Measurements from ENCODE around the gene NDUFAF2.
A peak's percentile ranks its signal among the peaks of the same experiment; 100 is the strongest.

The NDUFAF2 gene

DNA sequence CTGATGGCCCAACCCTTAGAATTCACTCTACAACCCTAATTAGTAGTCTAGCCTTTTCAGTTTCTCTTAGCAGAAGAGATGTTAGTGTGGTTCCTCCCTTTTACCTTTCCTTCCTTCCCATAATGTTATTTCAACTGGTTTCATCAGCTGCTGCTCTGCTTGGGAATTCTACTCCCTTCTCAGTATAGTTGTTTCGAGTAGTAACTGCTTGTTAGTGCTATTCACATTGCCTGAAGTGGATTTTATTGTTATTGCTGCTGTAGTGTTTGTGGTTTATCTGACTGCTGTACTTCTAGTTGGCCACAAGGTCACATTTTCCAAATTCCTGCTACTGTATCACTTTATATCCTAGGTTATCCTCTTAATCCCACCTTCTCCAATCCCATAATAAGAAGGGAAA, 187.6 kb downstream of the NDUFAF2 start:
- DNase-seq: no peak

DNA sequence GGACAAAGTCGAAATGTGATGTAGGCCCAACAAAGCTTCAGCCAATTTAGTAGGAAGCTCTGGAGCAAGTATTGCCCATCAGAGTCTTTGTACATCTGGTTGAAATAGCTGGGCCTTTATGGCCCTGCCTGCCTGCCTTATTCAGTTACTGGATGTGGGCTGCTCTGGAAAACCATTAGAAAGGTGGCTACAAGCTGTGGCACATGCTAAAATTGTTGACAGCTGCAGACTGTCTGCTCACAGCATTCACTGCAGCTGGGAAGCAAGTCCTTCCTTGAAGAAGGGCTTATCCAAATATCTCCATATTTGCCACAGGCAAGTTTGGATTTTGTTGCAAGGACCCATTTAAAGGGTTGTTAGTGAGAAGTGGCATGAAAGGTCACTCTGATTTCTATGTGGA, 192.8 kb downstream of the NDUFAF2 start:
- DNase-seq: no peak

DNA sequence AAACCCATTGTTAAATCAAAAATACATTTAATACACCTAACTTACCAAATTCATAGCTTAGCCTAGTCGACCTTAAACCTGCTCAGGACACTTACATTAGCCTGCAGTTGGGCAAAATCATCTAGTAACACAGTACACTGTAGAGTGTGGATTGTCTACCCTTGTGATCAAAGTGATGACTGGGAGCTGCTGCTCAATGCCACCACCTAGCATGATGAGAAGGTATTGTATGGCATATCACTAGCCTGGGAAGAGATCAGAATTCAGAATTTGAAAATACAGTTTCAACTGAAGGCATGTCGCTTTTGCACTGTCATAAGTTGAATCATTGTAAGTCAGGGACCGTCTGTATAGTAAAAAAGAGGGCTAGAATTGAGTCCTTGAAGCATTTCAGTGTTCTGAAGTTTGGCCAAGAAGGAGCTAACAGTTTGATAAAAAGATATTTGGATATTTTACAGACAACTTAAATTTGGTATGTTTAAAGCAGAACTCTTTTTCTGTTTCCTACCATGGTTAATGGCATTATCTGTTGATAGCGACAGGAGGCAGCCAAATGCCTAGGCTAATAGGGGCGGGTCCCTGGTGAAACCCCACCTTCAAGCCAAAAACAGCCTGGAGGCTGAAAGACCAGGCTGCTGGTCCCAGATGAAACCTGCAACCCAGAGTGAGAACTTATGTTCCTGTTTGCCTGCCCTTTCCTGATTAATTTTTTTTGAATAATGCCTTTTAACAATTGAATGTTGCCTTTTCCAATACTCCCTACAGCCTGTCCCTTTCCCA, 194.3 kb downstream of the NDUFAF2 start:
- no peak for DNase-seq

DNA sequence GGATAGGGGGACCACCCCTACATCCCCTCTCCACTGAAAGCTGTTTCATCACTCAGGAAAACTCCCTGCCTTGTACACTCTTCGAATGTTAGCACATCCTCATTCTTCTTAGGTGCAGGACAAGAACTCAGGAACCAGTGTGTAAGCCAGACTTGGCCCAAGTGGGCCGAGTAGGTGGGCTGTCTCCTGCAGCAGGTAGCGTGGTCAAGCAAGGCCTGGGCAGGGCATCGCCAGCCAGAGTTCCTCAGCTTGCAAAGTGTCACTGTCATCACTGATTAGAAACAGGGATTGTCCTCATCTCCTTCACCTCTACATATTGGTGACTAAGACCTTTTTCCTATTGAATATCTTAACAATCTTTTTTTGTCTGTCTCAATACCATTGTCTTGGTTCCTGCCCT, 194.9 kb downstream of the NDUFAF2 start:
- no peak for DNase-seq

DNA sequence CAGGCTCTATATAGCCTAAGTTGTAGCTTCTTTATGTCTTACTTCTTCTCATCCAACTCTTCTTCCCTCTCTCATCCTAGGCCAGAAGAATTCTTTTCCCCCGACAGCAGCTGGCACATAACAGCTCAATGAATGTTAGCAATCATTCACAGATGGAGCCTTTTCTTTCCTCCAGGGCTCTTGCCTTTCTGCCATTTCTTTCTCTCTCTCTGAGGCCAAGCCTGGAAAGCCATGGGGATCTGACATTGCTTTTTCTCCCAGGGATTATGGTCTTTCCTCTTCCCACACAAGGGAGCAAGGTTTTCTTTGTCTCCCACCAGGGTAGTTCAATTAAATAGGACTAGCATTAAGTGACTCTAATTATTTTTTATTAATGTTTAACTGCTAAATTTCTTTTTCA, 196.8 kb downstream of the NDUFAF2 start:
- DNase-seq: no peak

DNA sequence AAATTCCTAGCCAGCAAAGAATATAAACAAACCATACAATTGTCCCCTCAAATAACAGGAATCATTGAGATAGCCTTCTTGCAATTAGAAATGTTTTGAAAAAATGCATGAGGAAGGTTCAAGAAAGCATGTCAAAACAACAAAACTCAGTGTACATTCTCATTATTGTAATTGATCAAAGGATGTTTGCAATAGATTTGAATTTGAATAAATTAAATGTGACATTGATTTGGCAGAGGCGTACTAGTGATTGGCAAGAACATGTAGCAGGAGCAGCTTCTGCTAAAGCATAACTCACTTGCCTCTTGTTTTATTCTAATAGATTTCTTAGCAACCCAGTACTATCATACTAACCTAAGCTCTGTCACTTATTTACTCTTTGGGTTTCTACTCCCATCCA, 197.4 kb downstream of the NDUFAF2 start:
- no peak for DNase-seq

DNA sequence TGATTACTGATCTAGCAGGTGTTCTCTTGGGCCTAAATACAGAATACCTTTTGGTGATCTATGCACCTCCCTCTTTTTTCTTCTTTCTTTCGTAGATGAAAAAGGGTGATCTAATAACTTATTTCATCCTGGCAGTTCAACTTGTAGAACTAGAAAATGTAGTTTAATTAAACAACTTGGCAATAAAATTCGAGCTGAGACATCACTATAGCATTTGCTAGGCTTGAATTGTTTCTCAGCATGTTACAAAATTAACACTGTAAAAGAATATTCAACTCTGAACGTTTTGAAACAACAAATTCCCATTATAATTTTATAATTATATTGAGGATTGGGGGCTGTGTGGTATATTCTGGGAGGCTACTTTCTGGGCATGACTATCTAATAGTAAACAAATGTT, 197.8 kb downstream of the NDUFAF2 start:
- no peak for DNase-seq

DNA sequence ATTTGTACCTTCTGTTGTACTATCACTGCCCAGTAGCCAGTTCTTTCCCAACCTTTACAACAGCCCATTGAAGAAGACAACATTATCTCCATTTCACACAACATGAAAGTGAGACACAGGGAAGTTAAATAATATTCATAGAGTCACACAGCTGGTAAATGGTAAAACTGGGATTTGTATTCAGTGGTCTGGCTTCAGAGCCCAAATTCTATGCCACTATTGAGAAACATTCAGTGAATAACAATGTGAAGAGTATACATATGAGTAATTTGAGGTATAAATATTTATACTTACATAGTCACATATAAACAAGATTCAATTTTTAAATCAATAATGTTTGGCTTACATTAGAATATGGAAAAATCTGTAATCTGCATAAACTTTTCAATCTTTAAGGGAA, 203.5 kb downstream of the NDUFAF2 start:
- no peak for DNase-seq

DNA sequence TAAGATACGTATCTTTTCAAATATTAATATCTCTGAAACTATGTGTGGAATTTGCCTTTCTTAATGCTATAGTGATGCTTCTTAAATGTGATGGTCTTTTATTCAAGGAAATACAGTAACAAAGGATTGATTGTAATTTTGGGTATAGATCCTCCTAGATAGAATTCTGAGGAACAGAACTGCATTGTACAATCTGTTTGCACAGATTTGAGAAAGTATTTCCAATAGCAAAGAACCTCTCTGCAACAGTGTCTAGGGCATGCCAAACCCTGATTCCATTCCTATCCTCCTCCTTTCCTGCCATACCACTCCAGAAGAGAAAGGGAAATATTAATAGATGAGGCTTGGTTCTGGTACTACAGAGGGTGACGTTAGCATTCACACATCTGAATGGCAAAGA, 206.9 kb downstream of the NDUFAF2 start:
- no peak for DNase-seq

DNA sequence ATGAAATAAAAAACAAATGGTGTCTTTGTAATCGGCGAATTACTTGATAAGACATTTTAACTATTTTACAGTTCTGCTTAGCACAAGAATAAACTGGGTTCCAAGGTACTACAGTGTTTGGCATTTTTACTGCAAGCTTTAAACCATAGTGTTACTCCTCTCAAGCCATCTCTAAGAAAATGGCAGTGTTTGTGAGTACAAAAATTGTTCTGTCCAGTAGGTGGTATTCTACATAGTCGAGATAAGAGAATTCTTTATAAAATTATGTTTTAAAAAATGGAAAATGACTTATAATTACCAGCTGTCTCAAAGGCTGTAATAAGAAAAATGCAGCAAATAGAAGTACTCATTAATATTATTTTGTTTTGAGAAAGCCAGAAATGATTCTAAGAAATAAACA, 214.1 kb downstream of the NDUFAF2 start:
- DNase-seq: no peak

DNA sequence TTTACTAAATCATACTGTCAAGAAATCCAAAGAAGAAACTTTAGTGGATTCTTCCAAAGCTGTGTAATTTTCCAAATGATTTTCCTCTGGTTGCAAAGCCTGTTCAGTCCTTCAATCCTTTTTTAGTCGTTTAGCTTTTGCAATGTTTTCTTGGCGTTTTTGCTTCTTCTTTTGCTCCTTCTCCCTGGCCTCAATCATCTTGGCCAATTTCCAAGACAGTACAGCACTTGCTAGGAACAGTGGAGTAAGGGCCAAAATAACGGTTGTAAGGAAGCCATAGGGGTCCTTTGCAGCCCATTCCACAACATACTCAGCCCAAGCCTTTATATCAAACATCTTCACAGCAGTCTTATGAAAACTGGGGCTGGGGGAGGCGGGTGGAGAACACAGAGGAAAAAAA, 214.8 kb downstream of the NDUFAF2 start:
- DNase-seq: no peak

DNA sequence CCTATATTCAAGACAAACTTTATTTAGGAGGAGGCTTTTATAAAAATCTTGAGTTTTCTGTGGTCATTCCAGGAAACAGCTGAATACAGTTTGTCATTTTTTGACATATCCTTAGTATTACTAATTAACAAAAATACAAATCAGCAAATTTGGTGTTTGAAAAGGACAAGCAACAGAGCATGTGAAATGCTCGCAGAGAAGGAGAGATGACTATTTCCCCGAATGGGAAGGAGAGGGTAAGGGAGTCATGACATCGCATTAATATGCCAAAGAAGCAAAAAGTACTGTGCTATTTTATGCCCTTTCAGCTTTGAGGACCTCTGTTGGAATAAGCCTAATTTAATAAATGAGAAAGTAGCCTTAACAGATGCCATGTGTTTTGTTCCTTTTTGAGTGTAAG, 215.5 kb downstream of the NDUFAF2 start:
- no peak for DNase-seq

DNA sequence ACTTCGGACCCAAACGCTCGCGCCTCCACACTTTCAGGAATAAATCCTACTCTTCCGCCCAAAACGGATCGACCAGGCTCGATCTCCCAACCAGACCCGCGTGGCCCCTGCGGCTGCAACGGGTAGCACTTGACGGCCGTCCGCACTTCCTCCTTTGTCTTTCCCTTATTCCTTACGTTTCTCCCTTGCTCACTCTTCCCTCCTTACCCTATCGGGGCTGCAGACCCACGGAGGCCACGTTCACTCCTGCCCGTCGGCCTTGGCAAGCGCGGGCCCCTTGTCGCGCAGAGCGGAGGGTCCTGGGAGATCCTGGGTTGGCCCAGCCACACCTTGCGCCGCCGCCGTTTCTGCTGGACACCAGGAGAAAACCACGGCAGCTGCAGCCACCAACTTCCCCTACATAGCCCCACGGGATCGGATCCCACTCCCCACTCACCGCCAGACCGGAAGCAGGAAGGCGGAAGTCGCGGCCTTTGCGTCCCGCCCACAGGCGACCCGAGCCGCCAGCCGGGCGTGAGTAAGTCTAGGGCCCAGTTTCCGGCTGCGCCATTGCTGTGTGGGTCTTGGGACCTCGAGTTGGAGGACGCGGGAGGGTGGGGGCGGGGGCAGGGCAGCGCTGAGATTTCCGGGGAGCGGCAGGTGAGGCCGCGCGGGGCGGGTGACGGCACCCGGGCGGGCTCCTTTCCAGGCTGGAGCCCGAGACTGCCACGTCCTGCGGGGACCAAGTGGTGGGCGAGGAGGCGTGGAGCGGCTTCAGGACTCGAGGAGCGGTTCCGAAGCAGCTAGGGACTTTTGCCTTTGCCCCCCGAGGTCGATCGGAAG, 217.2 kb downstream of the NDUFAF2 start, which contains the start of gene SMIM15:
Gene SMIM15 (minus strand): TSS at position 459 of the 822 bp plus-strand sequence. CDS start 2,297 bp downstream, outside the sequence.
- DNase-seq: peak; percentile 64

DNA sequence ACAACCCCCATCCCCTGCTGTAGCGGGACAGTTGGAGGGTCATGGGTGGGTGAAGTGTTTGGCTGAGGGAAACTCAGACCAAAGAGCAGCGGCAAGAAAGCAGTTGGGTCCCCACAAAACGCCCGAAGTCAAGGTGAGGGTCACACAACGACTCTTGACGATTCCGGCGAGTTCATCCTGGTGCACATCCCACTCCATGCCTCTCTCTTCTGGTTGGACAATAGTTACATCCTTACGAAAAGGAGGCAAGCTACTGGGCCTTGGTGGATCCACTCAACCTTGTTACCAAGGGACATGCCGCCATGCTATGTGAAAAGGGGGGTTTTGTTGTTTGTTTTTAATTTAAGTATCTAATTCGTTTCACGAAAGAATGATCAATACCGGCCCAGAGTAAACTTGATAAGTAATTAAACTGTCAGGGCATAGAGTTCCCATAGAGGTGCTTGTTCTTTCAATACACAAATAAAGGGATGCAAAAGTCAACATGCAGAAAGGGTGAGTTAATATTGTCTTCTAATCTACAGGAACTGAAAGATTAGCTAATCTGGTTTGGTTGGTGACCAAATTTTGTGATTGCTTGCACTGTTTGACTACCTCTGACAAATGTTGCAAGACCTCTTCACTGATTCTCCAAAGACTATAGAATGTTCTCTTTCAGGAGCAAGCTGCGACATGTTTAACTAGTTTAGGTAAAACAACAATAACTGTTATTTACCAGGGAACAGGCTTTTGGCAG, 218.0 kb downstream of the NDUFAF2 start:
- DNase-seq: no peak

DNA sequence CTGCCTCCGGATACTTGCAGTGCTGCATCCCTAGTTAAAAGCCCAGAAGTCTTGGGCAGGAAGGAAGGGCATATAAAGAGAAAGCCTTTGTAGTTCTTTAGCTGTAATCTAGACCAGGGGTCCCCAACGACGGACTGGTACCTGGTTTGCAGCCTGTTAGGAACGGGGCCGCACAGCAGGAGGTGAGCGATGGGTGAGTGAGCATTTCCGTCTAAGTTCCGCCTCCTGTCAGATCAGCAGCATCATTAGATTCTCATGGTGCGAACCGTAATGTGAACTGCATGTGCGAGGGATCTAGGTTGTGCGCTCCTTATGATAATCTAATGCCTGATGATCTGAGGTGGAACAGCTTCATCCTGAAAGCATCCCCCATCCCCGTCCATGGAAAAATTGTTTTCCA, 218.9 kb downstream of the NDUFAF2 start:
- DNase-seq: no peak

DNA sequence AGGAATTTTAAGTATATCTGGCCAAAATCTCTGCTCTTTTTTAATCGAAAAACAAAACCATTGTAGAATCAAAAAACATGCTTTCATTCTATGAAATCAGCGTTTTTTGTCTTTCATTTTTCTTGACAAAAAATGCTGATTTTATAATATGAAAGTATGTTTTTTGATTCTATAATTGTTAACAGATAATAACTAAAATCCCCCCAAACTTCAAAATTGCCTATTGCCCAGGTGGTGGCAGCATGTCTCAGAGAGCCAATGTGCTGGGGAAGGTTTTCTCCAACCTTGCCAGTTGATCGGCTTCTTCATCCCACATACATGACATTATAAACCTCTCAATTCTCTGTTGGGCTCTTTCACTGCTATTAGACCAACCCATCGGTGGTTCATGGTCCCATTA, 222.4 kb downstream of the NDUFAF2 start:
- no peak for DNase-seq

DNA sequence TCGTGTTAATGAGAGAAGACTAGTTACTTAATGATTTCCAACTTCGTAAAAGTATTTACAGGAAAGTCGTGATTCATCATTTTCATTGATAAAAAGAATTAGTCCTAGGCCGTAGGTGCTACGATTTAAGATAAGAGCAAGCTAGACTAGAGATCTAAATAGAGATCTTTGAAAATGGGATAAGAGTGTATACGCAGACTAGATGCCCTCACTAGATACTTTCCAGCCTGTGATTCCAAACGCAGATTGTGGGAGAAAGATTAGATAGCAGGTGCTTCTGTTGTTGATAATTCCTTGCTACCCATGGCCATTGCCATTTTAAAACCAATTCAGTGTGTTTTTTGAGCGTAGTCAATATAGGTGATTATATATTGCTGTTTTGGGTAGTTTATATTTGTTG, 223.9 kb downstream of the NDUFAF2 start:
- no peak for DNase-seq

DNA sequence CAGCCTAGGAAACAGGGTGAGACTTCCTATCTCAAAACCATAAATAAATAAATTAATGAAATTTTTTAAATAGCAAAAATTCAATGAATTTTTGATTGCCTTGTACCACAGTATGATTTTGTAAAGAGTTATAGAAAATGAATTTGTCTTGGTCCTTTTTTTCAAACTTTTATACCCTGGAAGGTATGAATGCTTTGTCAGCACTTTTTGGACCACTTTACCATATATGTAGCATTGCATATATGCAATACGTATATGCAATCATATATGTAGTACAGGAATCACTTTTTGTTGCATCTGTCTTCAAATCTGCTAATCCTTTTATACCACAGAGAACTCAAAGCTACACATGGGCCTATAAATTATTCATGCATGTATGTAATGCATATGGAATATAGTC, 226.5 kb downstream of the NDUFAF2 start:
- no peak for DNase-seq

DNA sequence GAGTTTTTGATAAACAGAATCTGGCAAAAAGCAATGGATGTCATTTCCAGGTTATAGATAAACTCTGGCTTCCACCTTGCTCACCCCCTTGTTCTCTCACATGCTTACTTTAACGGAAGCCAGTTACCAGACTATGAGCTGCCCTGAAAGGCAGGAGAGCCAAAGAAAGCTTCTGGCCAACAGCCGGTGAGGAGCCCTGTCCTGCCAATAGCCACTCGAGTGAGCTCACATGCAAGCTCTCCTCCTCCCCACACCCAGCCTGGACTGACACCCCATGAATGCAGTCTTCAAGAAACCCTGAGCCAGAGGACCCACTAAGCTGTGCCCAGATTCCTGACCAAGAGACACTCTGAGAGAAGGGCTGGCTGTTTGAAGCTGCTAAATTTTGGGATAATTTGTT, 231.6 kb downstream of the NDUFAF2 start:
- no peak for DNase-seq

DNA sequence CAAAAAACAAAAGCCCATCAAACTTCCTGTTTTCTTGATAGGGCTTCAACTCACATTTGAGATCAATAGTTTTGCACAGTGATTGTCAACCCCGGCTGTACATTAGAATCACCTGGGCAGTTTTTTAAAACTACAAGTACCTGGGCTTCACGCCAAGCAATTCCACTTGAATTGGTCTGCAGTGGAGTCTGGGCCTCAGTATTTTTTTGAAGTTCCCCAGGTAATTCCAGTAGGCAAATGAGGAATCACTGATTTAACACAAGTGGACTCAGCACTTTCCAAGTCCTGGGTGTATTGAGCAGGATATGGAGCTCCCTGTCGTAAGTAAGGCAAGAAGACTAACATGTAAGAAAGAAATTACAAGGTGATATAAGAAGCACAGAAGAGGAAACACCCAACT, 232.1 kb downstream of the NDUFAF2 start:
- no peak for DNase-seq

DNA sequence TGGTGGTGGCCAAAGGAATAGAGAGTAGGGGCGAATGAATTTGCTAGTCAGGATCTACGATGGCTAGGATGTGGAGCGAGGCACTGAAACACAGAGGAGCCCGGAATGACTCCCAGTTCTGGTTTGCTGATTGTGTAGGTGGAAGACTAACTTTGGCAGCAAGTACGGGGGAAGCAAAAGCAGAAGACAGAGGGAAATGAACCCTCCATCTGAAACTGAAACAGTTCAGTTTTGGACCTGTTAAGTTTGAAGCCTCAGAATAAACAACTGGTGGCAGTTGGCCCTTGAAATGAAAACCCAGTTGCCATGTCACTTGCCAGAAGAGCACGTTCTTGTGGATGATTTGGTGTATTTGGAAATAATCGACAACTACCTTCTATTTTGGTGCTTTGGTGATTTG, 232.7 kb downstream of the NDUFAF2 start:
- DNase-seq: no peak

DNA sequence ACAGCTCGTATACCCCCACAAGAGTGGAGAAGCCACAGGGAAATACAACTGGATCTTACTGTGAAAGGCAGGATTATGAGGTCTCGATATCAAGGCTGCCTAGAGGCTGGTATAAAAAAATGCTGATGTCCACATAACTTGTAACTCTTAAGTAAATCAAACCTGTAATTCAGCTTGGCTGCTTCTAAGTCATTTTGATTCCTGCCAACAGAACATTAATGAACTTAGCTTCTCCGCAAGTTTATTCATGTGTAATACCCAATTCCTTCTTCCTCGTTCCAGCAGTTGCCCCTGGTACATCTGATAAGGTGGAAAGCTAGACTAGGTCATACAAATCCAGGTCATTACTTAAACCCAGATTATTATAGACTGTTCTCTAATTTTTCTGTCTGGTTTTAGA, 233.7 kb downstream of the NDUFAF2 start:
- no peak for DNase-seq

DNA sequence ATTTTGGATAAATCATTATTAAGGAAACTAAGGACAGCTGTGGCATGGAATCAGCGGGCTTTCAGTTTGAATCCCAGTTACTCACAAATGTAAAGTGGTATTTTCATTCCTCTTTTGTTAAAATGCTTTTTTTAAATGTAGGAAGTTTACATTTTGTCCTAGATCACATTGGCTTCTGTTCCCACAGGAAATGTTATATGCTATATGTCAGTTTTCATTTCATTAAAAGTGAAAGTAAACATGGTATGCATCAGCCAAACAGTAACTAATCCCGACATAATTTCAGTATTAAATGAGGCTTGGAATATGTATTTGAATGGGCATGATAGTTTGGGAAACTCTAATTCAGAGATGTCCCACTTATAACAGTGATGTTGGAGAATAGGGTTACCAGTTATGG, 235.9 kb downstream of the NDUFAF2 start:
- no peak for DNase-seq

DNA sequence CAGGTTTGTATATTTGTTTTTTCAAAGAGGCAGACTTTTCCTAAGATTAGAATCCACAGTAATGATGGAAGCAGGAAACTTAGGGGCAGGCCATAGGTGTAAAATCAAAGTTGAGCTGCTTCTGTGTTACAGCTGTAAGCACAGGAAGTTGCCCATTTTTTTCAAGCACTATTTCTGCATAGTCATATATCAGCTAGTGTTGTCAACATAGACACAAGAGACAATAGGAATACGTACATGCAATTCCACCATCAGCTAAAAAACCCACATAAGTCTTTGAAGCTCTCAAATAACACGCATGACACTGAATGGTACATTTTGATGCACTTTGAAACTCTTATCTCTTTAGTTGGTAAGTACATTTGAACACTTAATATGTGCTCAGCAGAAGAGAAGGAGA, 237.4 kb downstream of the NDUFAF2 start:
- DNase-seq: no peak

All from activated CD4-positive, alpha-beta T cell treated with anti-CD3 and anti-CD28 coated beads for 1 hour (primary cell).